Measurements from ENCODE around the gene EIPR1. TPM values are rescaled to one million over a fixed set of nuclear protein-coding genes. Genes with fewer than 3 reads are reported as not detected.
A peak's percentile ranks its signal among the peaks of the same experiment; 100 is the strongest.

The EIPR1 gene
- total and polyA plus RNA-seq, 2 donors (not counting 1 experiment from before 2014, with no cell fraction given), result 22.3 to 23.9 TPM

DNA sequence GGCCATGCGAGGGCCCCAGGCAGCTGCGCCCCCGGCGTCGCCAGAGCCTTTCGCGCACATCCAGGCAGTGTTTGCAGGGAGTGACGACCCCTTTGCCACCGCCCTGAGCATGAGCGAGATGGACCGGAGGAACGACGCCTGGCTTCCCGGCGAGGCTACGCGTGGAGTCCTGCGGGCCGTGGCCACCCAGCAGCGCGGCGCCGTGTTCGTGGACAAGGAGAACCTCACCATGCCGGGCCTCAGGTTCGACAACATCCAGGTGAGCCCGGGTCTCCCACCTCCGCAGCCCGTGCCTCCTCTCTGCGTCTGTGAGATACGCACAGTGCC, 10.8 kb upstream of the EIPR1 start:
- peaks cover 16% of the 10 kb centered on the region for H3K36me3 ChIP-seq (ENCODE audit: control insufficient read depth, insufficient read depth, low read length)

DNA sequence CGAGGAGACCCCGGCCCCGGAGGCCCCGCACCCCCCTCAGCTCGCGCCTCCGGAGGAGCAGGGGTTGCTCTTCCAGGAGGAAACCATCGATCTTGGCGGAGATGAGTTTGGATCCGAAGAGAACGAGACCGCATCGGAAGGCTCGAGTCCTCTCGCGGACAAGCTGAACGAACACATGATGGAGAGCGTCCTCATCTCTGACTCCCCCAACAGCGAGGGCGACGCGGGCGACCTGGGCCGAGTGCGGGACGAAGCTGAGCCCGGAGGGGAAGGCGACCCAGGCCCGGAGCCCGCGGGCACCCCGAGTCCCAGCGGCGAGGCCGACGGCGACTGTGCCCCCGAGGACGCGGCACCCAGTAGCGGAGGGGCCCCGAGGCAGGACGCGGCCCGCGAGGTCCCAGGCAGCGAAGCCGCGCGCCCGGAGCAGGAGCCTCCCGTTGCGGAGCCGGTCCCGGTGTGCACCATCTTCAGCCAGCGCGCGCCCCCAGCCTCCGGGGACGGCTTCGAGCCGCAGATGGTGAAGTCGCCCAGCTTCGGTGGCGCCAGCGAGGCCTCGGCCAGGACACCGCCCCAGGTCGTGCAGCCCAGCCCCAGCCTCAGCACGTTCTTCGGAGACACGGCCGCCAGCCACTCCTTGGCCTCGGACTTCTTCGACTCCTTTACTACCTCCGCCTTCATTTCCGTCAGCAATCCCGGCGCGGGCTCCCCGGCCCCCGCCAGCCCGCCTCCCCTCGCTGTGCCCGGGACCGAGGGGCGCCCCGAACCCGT, 10.2 kb upstream of the EIPR1 start:
- Histone ChIP-seq H3K4me3 (replicated peaks in 1 of 4; ENCODE audit: control extremely low read depth in 1 of 4, insufficient read depth in 1 of 4, low read depth in 3 of 4, low read length in 4 of 4) (no peak overlapping the region), H3K4me2 (ENCODE audit: extremely low read depth, insufficient read depth, low read length) (no peak overlapping the region), H3K27me3 (ENCODE audit: control insufficient read depth, insufficient read depth, low read length) (no peaks in the 10 kb centered on the region), H3K9ac (ENCODE audit: insufficient read depth, low read length) (no peak overlapping the region), H3K4me1 (ENCODE audit: control insufficient read depth, extremely low read depth, insufficient read depth, low read length) (peaks cover 3% of the 10 kb centered on the region), H4K20me1 (ENCODE audit: control insufficient read depth, extremely low read depth, insufficient read depth, low read length) (no peaks in the 10 kb centered on the region), H3K27ac (ENCODE audit: insufficient read depth, low read length) (no peak overlapping the region), H2AFZ (ENCODE audit: low read length) (no peak overlapping the region), H3K36me3 (ENCODE audit: control insufficient read depth, insufficient read depth, low read length) (peaks cover 16% of the 10 kb centered on the region), H3K79me2 (ENCODE audit: control insufficient read depth, insufficient read depth, low read length) (peaks cover 19% of the 10 kb centered on the region), H3K9me3 (ENCODE audit: control insufficient read depth, insufficient read depth, low read depth, low read length) (no peaks in the 10 kb centered on the region)
- no peak for TF ChIP-seq EZH2 (IDR thresholded peaks at IDR 0.05; ENCODE audit: low read length, missing control alignments)
- TF ChIP-seq, protein P1, sequence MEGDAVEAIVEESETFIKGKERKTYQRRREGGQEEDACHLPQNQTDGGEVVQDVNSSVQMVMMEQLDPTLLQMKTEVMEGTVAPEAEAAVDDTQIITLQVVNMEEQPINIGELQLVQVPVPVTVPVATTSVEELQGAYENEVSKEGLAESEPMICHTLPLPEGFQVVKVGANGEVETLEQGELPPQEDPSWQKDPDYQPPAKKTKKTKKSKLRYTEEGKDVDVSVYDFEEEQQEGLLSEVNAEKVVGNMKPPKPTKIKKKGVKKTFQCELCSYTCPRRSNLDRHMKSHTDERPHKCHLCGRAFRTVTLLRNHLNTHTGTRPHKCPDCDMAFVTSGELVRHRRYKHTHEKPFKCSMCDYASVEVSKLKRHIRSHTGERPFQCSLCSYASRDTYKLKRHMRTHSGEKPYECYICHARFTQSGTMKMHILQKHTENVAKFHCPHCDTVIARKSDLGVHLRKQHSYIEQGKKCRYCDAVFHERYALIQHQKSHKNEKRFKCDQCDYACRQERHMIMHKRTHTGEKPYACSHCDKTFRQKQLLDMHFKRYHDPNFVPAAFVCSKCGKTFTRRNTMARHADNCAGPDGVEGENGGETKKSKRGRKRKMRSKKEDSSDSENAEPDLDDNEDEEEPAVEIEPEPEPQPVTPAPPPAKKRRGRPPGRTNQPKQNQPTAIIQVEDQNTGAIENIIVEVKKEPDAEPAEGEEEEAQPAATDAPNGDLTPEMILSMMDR (conservative IDR thresholded peaks at IDR 0.05 in 1 of 2, IDR thresholded peaks at IDR 0.05 in 1 of 2; ENCODE audit: low read depth in 1 of 2, low read length in 2 of 2), result no peak
- no peak for DNase-seq (ENCODE audit: low read depth in 2 of 2)

More for the DNA sequence above, 10.8 kb upstream of the EIPR1 start:
- Histone ChIP-seq H2AFZ (ENCODE audit: low read length) (no peak overlapping the region), H3K9ac (ENCODE audit: insufficient read depth, low read length) (no peak overlapping the region), H3K4me3 (replicated peaks in 1 of 4; ENCODE audit: control extremely low read depth in 1 of 4, insufficient read depth in 1 of 4, low read depth in 3 of 4, low read length in 4 of 4) (no peak overlapping the region), H3K27ac (ENCODE audit: insufficient read depth, low read length) (no peak overlapping the region), H4K20me1 (ENCODE audit: control insufficient read depth, extremely low read depth, insufficient read depth, low read length) (no peaks in the 10 kb centered on the region), H3K4me1 (ENCODE audit: control insufficient read depth, extremely low read depth, insufficient read depth, low read length) (peaks cover 3% of the 10 kb centered on the region), H3K9me3 (ENCODE audit: control insufficient read depth, insufficient read depth, low read depth, low read length) (no peaks in the 10 kb centered on the region), H3K27me3 (ENCODE audit: control insufficient read depth, insufficient read depth, low read length) (no peaks in the 10 kb centered on the region), H3K4me2 (ENCODE audit: extremely low read depth, insufficient read depth, low read length) (no peak overlapping the region), H3K79me2 (ENCODE audit: control insufficient read depth, insufficient read depth, low read length) (peaks cover 19% of the 10 kb centered on the region)
- no peak for DNase-seq (ENCODE audit: low read depth in 2 of 2)
- no peak for TF ChIP-seq EZH2 (IDR thresholded peaks at IDR 0.05; ENCODE audit: low read length, missing control alignments)
- TF ChIP-seq, protein P1 (conservative IDR thresholded peaks at IDR 0.05 in 1 of 2, IDR thresholded peaks at IDR 0.05 in 1 of 2; ENCODE audit: low read depth in 1 of 2, low read length in 2 of 2), result no peak

DNA sequence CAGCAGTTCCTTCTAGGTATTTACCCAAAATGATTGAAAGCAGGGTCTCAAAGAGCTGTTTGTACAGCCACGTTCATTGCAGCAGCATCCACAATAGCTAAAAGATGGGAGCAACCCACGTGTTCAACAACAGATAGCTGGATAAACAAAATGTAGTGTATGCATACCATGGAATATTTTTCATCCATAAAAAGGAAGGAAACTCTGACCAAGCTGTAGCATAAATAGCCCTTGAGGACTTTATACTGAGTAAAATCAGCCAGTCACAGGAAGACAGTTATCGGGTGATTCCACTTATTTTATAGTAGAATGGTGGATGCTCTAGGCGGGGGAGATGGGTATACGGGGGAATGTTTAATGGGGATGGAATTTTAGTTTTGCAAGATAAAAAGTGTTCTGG, 9.4 kb upstream of the EIPR1 start:
- DNase-seq (ENCODE audit: low read depth in 2 of 2), result peak in 1 of 2 donors; percentile 4
- Histone ChIP-seq H2AFZ (ENCODE audit: low read length) (no peak overlapping the region), H3K4me2 (ENCODE audit: extremely low read depth, insufficient read depth, low read length) (no peak overlapping the region), H3K79me2 (ENCODE audit: control insufficient read depth, insufficient read depth, low read length) (peaks cover 24% of the 10 kb centered on the region), H3K36me3 (ENCODE audit: control insufficient read depth, insufficient read depth, low read length) (peaks cover 14% of the 10 kb centered on the region), H4K20me1 (ENCODE audit: control insufficient read depth, extremely low read depth, insufficient read depth, low read length) (no peaks in the 10 kb centered on the region), H3K27me3 (ENCODE audit: control insufficient read depth, insufficient read depth, low read length) (no peaks in the 10 kb centered on the region), H3K4me3 (replicated peaks in 1 of 4; ENCODE audit: control extremely low read depth in 1 of 4, insufficient read depth in 1 of 4, low read depth in 3 of 4, low read length in 4 of 4) (no peak overlapping the region), H3K27ac (ENCODE audit: insufficient read depth, low read length) (peak overlapping the region; percentile 39), H3K9me3 (ENCODE audit: control insufficient read depth, insufficient read depth, low read depth, low read length) (no peaks in the 10 kb centered on the region), H3K9ac (ENCODE audit: insufficient read depth, low read length) (no peak overlapping the region), H3K4me1 (ENCODE audit: control insufficient read depth, extremely low read depth, insufficient read depth, low read length) (peaks cover 3% of the 10 kb centered on the region)
- no peak for TF ChIP-seq EZH2 (IDR thresholded peaks at IDR 0.05; ENCODE audit: low read length, missing control alignments)
- TF ChIP-seq, protein P1 (conservative IDR thresholded peaks at IDR 0.05 in 1 of 2, IDR thresholded peaks at IDR 0.05 in 1 of 2; ENCODE audit: low read depth in 1 of 2, low read length in 2 of 2), result no peak
